ENCODE data around the gene TDRD9.

TDRD9 gene

GRCh38 chr14:103894034-103894722, 34.1 kb upstream of the TDRD9 start:
- peaks cover 9% of the 10 kb centered on the region for H3K4me1 ChIP-seq (ENCODE audit: control insufficient read depth, insufficient read depth, low read length)
- H3K36me3 ChIP-seq (ENCODE audit: control insufficient read depth in 2 of 2, insufficient read depth in 2 of 2, low read length in 2 of 2) = no peaks in the 10 kb centered on the region
- H3K9ac ChIP-seq (ENCODE audit: low read length in 2 of 2) = no peak overlapping the region
- H3K27ac ChIP-seq (ENCODE audit: low read length) = no peak overlapping the region
- no peaks in the 10 kb centered on the region for H3K9me3 ChIP-seq (ENCODE audit: control insufficient read depth in 2 of 2, low read length in 2 of 2)
- H3K27me3 ChIP-seq (ENCODE audit: control insufficient read depth in 1 of 2, insufficient read depth in 2 of 2, low read length in 2 of 2) = no peaks in the 10 kb centered on the region
- H3K4me3 ChIP-seq (ENCODE audit: low read length in 2 of 2) = no peak overlapping the region

GRCh38 chr14:103894723-103895059, 33.6 kb upstream of the TDRD9 start:
- H3K9me3 ChIP-seq (ENCODE audit: control insufficient read depth in 2 of 2, low read length in 2 of 2) = no peaks in the 10 kb centered on the region
- H3K27ac ChIP-seq (ENCODE audit: low read length) = no peak overlapping the region
- no peak overlapping the region for H3K4me3 ChIP-seq (ENCODE audit: low read length in 2 of 2)
- H3K4me1 ChIP-seq (ENCODE audit: control insufficient read depth, insufficient read depth, low read length) = peaks cover 9% of the 10 kb centered on the region
- H3K27me3 ChIP-seq (ENCODE audit: control insufficient read depth in 1 of 2, insufficient read depth in 2 of 2, low read length in 2 of 2) = no peaks in the 10 kb centered on the region
- no peak overlapping the region for H3K9ac ChIP-seq (ENCODE audit: low read length in 2 of 2)
- H3K36me3 ChIP-seq (ENCODE audit: control insufficient read depth in 2 of 2, insufficient read depth in 2 of 2, low read length in 2 of 2) = no peaks in the 10 kb centered on the region

- Histone ChIP-seq H3K9ac (ENCODE audit: low read length in 2 of 2) (no peak overlapping the region), H3K9me3 (ENCODE audit: control insufficient read depth in 2 of 2, low read length in 2 of 2) (no peaks in the 10 kb centered on the region), H3K4me3 (ENCODE audit: low read length in 2 of 2) (no peak overlapping the region), H3K27ac (ENCODE audit: low read length) (no peak overlapping the region), H3K36me3 (ENCODE audit: control insufficient read depth in 2 of 2, insufficient read depth in 2 of 2, low read length in 2 of 2) (no peaks in the 10 kb centered on the region), H3K4me1 (ENCODE audit: control insufficient read depth, insufficient read depth, low read length) (peaks cover 9% of the 10 kb centered on the region), H3K27me3 (ENCODE audit: control insufficient read depth in 1 of 2, insufficient read depth in 2 of 2, low read length in 2 of 2) (no peaks in the 10 kb centered on the region)
Measured at GRCh38 chr14:103896578-103896977, 31.7 kb upstream of the TDRD9 start.

- H3K4me1 ChIP-seq (ENCODE audit: control insufficient read depth, insufficient read depth, low read length) = peaks cover 9% of the 10 kb centered on the region
- H3K27me3 ChIP-seq (ENCODE audit: control insufficient read depth in 1 of 2, insufficient read depth in 2 of 2, low read length in 2 of 2) = no peaks in the 10 kb centered on the region
- no peaks in the 10 kb centered on the region for H3K9me3 ChIP-seq (ENCODE audit: control insufficient read depth in 2 of 2, low read length in 2 of 2)
- H3K9ac ChIP-seq (ENCODE audit: low read length in 2 of 2) = no peak overlapping the region
- no peak overlapping the region for H3K4me3 ChIP-seq (ENCODE audit: low read length in 2 of 2)
- no peaks in the 10 kb centered on the region for H3K36me3 ChIP-seq (ENCODE audit: control insufficient read depth in 2 of 2, insufficient read depth in 2 of 2, low read length in 2 of 2)
- H3K27ac ChIP-seq (ENCODE audit: low read length) = no peak overlapping the region
Measured at GRCh38 chr14:103897075-103897947, 30.9 kb upstream of the TDRD9 start.

GRCh38 chr14:103898204-103898603, 30.1 kb upstream of the TDRD9 start:
- H3K4me1 ChIP-seq (ENCODE audit: control insufficient read depth, insufficient read depth, low read length) = peaks cover 9% of the 10 kb centered on the region
- H3K4me3 ChIP-seq (ENCODE audit: low read length in 2 of 2) = no peak overlapping the region
- no peak overlapping the region for H3K9ac ChIP-seq (ENCODE audit: low read length in 2 of 2)
- no peak overlapping the region for H3K27ac ChIP-seq (ENCODE audit: low read length)
- H3K9me3 ChIP-seq (ENCODE audit: control insufficient read depth in 2 of 2, low read length in 2 of 2) = no peaks in the 10 kb centered on the region
- no peaks in the 10 kb centered on the region for H3K27me3 ChIP-seq (ENCODE audit: control insufficient read depth in 1 of 2, insufficient read depth in 2 of 2, low read length in 2 of 2)
- no peaks in the 10 kb centered on the region for H3K36me3 ChIP-seq (ENCODE audit: control insufficient read depth in 2 of 2, insufficient read depth in 2 of 2, low read length in 2 of 2)

GRCh38 chr14:103898711-103899110, 29.5 kb upstream of the TDRD9 start:
- H3K27me3 ChIP-seq (ENCODE audit: control insufficient read depth in 1 of 2, insufficient read depth in 2 of 2, low read length in 2 of 2) = no peaks in the 10 kb centered on the region
- H3K27ac ChIP-seq (ENCODE audit: low read length) = no peak overlapping the region
- H3K4me3 ChIP-seq (ENCODE audit: low read length in 2 of 2) = no peak overlapping the region
- peaks cover 9% of the 10 kb centered on the region for H3K4me1 ChIP-seq (ENCODE audit: control insufficient read depth, insufficient read depth, low read length)
- no peaks in the 10 kb centered on the region for H3K9me3 ChIP-seq (ENCODE audit: control insufficient read depth in 2 of 2, low read length in 2 of 2)
- no peaks in the 10 kb centered on the region for H3K36me3 ChIP-seq (ENCODE audit: control insufficient read depth in 2 of 2, insufficient read depth in 2 of 2, low read length in 2 of 2)
- H3K9ac ChIP-seq (ENCODE audit: low read length in 2 of 2) = no peak overlapping the region

GRCh38 chr14:103899316-103899715, 28.9 kb upstream of the TDRD9 start:
- H3K9me3 ChIP-seq (ENCODE audit: control insufficient read depth in 2 of 2, low read length in 2 of 2) = no peaks in the 10 kb centered on the region
- H3K9ac ChIP-seq (ENCODE audit: low read length in 2 of 2) = no peak overlapping the region

GRCh38 chr14:103899833-103900232, 28.4 kb upstream of the TDRD9 start:
- H3K9me3 ChIP-seq (ENCODE audit: control insufficient read depth in 2 of 2, low read length in 2 of 2) = no peaks in the 10 kb centered on the region
- no peaks in the 10 kb centered on the region for H3K36me3 ChIP-seq (ENCODE audit: control insufficient read depth in 2 of 2, insufficient read depth in 2 of 2, low read length in 2 of 2)
- peaks cover 9% of the 10 kb centered on the region for H3K4me1 ChIP-seq (ENCODE audit: control insufficient read depth, insufficient read depth, low read length)
- no peak overlapping the region for H3K4me3 ChIP-seq (ENCODE audit: low read length in 2 of 2)
- H3K27ac ChIP-seq (ENCODE audit: low read length) = no peak overlapping the region
- H3K27me3 ChIP-seq (ENCODE audit: control insufficient read depth in 1 of 2, insufficient read depth in 2 of 2, low read length in 2 of 2) = no peaks in the 10 kb centered on the region
- H3K9ac ChIP-seq (ENCODE audit: low read length in 2 of 2) = no peak overlapping the region

More at GRCh38 chr14:103899316-103899715, 28.9 kb upstream of the TDRD9 start:
- H3K4me3 ChIP-seq (ENCODE audit: low read length in 2 of 2) = no peak overlapping the region
- no peaks in the 10 kb centered on the region for H3K36me3 ChIP-seq (ENCODE audit: control insufficient read depth in 2 of 2, insufficient read depth in 2 of 2, low read length in 2 of 2)
- H3K27ac ChIP-seq (ENCODE audit: low read length) = no peak overlapping the region
- H3K4me1 ChIP-seq (ENCODE audit: control insufficient read depth, insufficient read depth, low read length) = peaks cover 9% of the 10 kb centered on the region
- H3K27me3 ChIP-seq (ENCODE audit: control insufficient read depth in 1 of 2, insufficient read depth in 2 of 2, low read length in 2 of 2) = no peaks in the 10 kb centered on the region

GRCh38 chr14:103904493-103905107, 23.7 kb upstream of the TDRD9 start:
- peaks cover 1% of the 10 kb centered on the region for H3K4me1 ChIP-seq (ENCODE audit: control insufficient read depth, insufficient read depth, low read length)
- H3K9ac ChIP-seq (ENCODE audit: low read length in 2 of 2) = no peak overlapping the region
- no peak overlapping the region for H3K4me3 ChIP-seq (ENCODE audit: low read length in 2 of 2)
- H3K36me3 ChIP-seq (ENCODE audit: control insufficient read depth in 2 of 2, insufficient read depth in 2 of 2, low read length in 2 of 2) = no peaks in the 10 kb centered on the region
- no peaks in the 10 kb centered on the region for H3K27me3 ChIP-seq (ENCODE audit: control insufficient read depth in 1 of 2, insufficient read depth in 2 of 2, low read length in 2 of 2)
- H3K27ac ChIP-seq (ENCODE audit: low read length) = no peak overlapping the region
- no peaks in the 10 kb centered on the region for H3K9me3 ChIP-seq (ENCODE audit: control insufficient read depth in 2 of 2, low read length in 2 of 2)

GRCh38 chr14:103905842-103906456, 22.3 kb upstream of the TDRD9 start:
- no peaks in the 10 kb centered on the region for H3K9me3 ChIP-seq (ENCODE audit: control insufficient read depth in 2 of 2, low read length in 2 of 2)
- peaks cover 12% of the 10 kb centered on the region for H3K4me1 ChIP-seq (ENCODE audit: control insufficient read depth, insufficient read depth, low read length)
- H3K27ac ChIP-seq (ENCODE audit: low read length) = no peak overlapping the region
- no peaks in the 10 kb centered on the region for H3K27me3 ChIP-seq (ENCODE audit: control insufficient read depth in 1 of 2, insufficient read depth in 2 of 2, low read length in 2 of 2)
- H3K9ac ChIP-seq (ENCODE audit: low read length in 2 of 2) = no peak overlapping the region
- no peaks in the 10 kb centered on the region for H3K36me3 ChIP-seq (ENCODE audit: control insufficient read depth in 2 of 2, insufficient read depth in 2 of 2, low read length in 2 of 2)
- no peak overlapping the region for H3K4me3 ChIP-seq (ENCODE audit: low read length in 2 of 2)

All from stomach smooth muscle (tissue), 2 donors.